Esophagus (tissue), 2 donors: ENCODE results near the gene LGALS7B. TPM values are rescaled to one million over a fixed set of nuclear protein-coding genes. Genes with fewer than 3 reads are reported as not detected.

ENCODE experiments used
- H3K27ac ChIP-seq, 2 donors: one replicate each; pipeline ENCODE4 v1.5.1; 2013; ENCODE audit warnings: low read depth in 2 of 2, mild to moderate bottlenecking in 2 of 2, inconsistent platforms in 1 of 2, low read length in 1 of 2, moderate library complexity in 1 of 2
- H3K27me3 ChIP-seq, 2 donors: one replicate each; pipeline ENCODE4 v1.6.1; 2013; ENCODE audit warnings: low read length in 2 of 2, control low read depth in 1 of 2, mild to moderate bottlenecking in 1 of 2; ENCODE audit not compliant: insufficient read depth in 2 of 2, control insufficient read depth in 1 of 2
- H3K36me3 ChIP-seq, 2 donors: one replicate each; pipeline ENCODE4 v1.6.1; 2013; ENCODE audit warnings: low read length in 1 of 2; ENCODE audit not compliant: control insufficient read depth in 2 of 2, insufficient read depth in 2 of 2
- H3K4me1 ChIP-seq, 2 donors: one replicate each; pipeline ENCODE4 v1.6.1; 2013; ENCODE audit warnings: low read length in 1 of 2; ENCODE audit not compliant: control insufficient read depth in 2 of 2, insufficient read depth in 2 of 2
- H3K4me3 ChIP-seq, 2 donors: one replicate each; pipeline ENCODE4 v1.5.1; 2013; ENCODE audit warnings: low read length in 2 of 2, mild to moderate bottlenecking in 2 of 2, low read depth in 1 of 2, moderate library complexity in 1 of 2
- H3K9me3 ChIP-seq, 2 donors: one replicate each; pipeline ENCODE4 v1.6.1; 2013; ENCODE audit warnings: mild to moderate bottlenecking in 2 of 2, low read depth in 1 of 2, low read length in 1 of 2, moderate library complexity in 1 of 2; ENCODE audit not compliant: control insufficient read depth in 2 of 2, insufficient read depth in 1 of 2
- WGBS, 2 donors: extraction: QIAGEN DNeasy Blood & Tissue Kit; methylation state at CpG; one replicate each; pipeline ENCODE4 v1.1.7; 2013; 5-methylcytosine and 5-hydroxymethylcytosine counted together
- polyA plus RNA-seq, 2 donors: library from polyadenylated mRNA; stranded (reverse); fragments of 200-250 nt; gene quantifications; one replicate each; pipeline ENCODE4 v1.2.3, GENCODE V29; 2013
- donor health status: healthy with polysubstance abuse.
- donor health status: Bipolar disorder and iron deficiency.

LGALS7B gene
- polyA plus RNA-seq = 1,000 to 10,000 TPM; 3,260 to 6,105 TPM

DNA sequence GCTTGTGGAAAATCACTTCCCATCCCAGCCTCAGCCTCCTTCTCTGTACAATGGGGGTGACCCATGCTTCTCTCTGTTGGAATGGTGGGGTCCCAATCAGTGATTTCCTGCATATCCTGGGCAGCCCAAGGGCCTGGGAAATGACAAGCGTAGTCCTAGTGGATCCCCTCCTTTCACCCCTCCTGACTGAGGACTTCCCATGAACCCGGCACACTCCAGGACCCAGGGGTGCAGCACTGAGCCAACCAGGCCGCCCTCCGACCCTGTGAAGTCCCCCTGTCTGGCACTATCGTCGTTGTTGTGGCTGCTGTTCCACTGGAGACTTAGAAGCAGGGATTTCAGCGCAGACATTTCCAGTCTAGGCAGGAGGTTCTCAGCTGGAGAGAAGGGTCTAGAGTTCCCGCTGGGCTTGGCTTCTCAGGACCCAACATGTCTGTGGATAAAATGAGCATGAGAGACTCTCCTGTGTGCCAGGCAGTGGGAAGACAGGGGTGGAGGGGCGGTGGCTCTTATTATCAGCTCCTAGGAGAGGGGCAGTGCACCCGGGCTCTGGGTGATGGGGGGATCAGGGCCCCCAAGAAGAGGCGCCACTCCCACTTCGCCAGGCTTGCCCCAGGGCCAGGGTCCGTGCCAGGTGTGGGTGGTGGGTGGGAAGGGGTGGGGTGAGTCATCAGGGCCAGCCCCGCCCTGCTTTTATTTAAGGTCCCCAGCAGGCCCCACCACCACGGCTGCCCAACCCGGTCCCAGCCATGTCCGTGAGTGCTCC, at the start of gene LGALS7B:
TSS of gene LGALS7B (plus strand) at position 723 of the 766 bp plus-strand sequence. CDS start at position 750, 27 bp downstream.
- no peaks in the 10 kb centered on the region for H3K9me3 ChIP-seq
- H3K4me1 ChIP-seq = peaks cover 3 to 14% of the 10 kb centered on the region in 2 donors
- peak within 1 kb of the TSS in 1 of 2 donors; percentile 0 for H3K4me3 ChIP-seq
- H3K27ac ChIP-seq = peak within 1 kb of the TSS; percentile 93 to 95
- no peaks in the 10 kb centered on the region for H3K36me3 ChIP-seq
- H3K27me3 ChIP-seq = no peaks in the 10 kb centered on the region
- WGBS, 2 donors = 47 to 59% methylated on average over 10 to 13 of the region's 17 CpGs

DNA sequence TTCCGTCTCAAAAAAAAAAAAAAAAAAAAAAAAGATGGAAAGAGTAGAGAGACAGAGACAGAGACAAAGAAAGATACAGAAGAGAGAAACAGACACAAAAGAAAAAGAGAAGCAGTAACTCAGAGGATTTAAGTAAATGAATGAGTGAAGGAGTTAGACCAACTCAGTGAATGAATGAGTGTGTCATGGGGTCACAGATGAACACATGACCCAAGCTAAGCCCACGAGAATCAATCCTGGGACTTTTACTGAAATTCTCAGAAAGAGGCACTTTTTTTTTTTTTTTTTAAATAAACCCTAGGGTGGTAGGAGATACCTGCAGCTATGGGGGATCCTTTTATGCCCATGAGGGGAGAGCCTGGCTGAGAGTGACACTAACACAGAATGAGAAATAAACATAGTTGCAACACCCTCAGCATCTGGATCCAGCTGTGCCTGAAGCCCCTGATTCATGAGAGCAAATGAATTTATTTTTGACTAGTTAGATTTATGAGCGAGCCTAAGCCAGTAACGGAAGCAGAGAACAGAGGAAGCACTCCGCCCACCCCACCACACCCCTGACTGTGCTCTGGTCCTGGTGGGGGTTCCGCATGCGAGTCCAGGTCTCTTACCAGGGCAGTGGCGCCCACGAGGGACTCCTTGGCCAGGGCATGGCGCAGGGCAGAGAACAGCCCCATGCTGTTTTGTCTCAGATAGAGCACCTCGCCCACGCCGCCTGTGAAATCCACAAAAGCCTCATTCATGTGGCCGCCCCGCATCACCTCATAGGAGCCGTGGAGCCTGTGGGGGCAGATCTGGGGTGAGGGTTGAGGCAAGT, 49.4 kb upstream of the LGALS7B start:
- peaks cover 0 to 8% of the 10 kb centered on the region in 2 donors for H3K4me1 ChIP-seq
- H3K4me3 ChIP-seq = no peak overlapping the region
- peak overlapping the region in 1 of 2 donors; percentile 48 for H3K27ac ChIP-seq
- no peaks in the 10 kb centered on the region for H3K27me3 ChIP-seq
- H3K36me3 ChIP-seq = no peaks in the 10 kb centered on the region
- H3K9me3 ChIP-seq = no peaks in the 10 kb centered on the region
- WGBS, 2 donors = 47 to 57% methylated on average over 16 of the region's 16 CpGs

DNA sequence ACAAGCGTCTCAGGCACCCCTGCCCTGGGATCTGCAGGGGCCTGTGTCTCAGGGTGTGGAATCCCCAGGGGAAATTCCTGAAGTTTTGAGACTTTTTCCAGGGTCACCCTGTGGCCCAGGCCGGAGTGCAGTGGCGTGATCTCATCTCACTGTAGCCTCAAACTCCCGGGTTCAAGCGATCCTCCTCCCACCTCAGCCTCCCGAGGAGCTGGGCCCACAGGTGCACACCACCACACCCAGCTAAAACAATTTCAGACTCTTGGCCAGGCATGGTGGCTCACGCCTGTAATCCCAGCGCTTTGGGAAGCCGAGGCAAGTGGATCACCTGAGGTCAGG, 48.8 kb upstream of the LGALS7B start:
- no peaks in the 10 kb centered on the region for H3K27me3 ChIP-seq
- no peaks in the 10 kb centered on the region for H3K36me3 ChIP-seq
- WGBS, 2 donors = 54 to 63% methylated on average over 9 of the region's 9 CpGs
- H3K9me3 ChIP-seq = no peaks in the 10 kb centered on the region
- no peak overlapping the region for H3K4me3 ChIP-seq
- H3K4me1 ChIP-seq = peaks cover 0 to 8% of the 10 kb centered on the region in 2 donors
- H3K27ac ChIP-seq = no peak overlapping the region

DNA sequence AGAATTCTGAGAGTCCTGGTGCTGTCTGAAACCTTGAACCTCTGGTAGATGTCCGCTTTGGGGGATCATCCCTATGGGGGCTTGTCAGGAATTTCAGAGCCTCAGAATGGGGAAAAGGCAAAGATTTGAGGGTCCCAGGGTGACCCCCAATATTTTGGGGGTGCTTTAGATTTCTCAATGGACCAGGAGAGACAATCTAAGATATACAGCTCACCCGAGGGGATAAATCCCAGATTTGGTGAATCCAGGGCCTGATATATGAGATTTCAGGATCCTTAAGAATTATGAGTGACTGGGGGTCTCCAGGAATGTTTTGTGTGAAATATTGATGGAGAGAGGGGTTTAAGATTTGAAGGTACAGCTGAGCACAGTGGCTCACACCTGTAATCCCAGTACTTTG, 48.1 kb upstream of the LGALS7B start:
- no peaks in the 10 kb centered on the region for H3K36me3 ChIP-seq
- WGBS, 2 donors = 93 to 97% methylated on average over 2 of the region's 2 CpGs
- no peaks in the 10 kb centered on the region for H3K9me3 ChIP-seq
- H3K27me3 ChIP-seq = no peaks in the 10 kb centered on the region
- no peak overlapping the region for H3K4me3 ChIP-seq
- H3K4me1 ChIP-seq = peaks cover 0 to 8% of the 10 kb centered on the region in 2 donors
- no peak overlapping the region for H3K27ac ChIP-seq

DNA sequence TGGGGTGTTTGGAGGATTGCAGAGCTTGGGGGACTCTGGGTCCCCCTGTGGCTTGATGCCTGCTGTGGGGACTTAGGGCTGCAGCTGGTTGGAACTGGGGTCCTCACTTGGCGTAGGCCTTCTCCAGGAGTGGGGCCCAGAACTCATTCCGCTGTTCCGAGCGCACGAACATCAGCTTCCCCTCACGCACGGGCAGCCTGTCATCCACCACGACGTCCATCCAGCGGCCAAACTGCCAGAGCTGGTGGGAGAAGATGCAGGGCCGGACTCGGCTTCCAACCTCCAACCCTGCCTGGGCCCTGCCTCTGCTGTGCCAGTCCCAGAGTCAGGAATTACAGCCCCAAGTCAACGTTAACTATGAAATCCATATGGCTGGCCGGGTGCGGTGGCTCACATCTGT, 47.3 kb upstream of the LGALS7B start:
- Histone ChIP-seq H3K27me3 (no peaks in the 10 kb centered on the region), H3K9me3 (no peaks in the 10 kb centered on the region), H3K4me3 (no peak overlapping the region), H3K36me3 (no peaks in the 10 kb centered on the region), H3K27ac (no peak overlapping the region), H3K4me1 (peaks cover 0 to 6% of the 10 kb centered on the region in 2 donors)
- WGBS, 2 donors = 95% methylated on average over 15 of the region's 15 CpGs

DNA sequence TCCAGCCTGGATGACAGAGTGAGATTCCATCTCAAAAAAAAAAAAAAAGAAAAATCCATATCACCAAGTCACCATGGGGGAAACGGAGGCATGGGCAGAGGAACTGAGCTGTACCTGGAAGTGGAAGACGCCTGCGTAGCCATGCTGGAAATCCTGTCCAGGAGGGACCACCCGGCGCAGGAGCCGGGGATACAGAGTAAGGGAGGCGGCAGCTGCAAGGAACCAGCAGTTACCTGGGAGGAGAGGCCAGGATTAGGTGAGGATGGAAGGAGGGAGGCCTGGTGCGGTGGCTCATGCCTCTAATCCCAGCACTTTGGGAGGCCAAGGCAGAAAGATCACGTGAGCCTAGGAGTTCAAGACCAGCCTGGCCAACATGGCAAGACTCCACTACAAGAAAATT, 46.7 kb upstream of the LGALS7B start:
- Histone ChIP-seq H3K4me1 (peaks cover 0 to 5% of the 10 kb centered on the region in 2 donors), H3K4me3 (no peak overlapping the region), H3K27me3 (no peaks in the 10 kb centered on the region), H3K36me3 (no peaks in the 10 kb centered on the region), H3K27ac (no peak overlapping the region), H3K9me3 (no peaks in the 10 kb centered on the region)
- WGBS, 2 donors = 94 to 97% methylated on average over 9 of the region's 9 CpGs

DNA sequence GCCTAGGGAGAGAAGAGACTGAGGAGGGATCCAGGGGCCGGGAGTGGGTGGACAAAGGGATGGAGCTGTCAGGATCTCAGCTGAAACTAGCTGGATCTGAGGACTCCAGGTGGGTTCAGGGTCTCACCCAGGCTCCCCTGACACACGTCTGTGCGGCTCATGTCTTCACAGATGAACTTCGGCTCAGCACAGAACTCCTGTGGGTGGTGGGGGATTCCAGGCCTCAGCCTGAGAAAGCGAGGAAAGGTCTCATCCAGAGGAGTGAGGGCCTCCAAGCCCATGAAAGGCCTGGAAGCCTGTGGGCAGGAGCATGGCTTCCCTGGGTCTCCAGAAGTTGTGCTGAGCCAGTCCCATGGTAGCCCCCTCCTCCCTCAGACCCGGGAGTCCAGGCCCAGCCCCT, 46.1 kb upstream of the LGALS7B start:
- H3K36me3 ChIP-seq = no peaks in the 10 kb centered on the region
- no peaks in the 10 kb centered on the region for H3K9me3 ChIP-seq
- H3K27ac ChIP-seq = no peak overlapping the region
- H3K27me3 ChIP-seq = no peaks in the 10 kb centered on the region
- H3K4me3 ChIP-seq = no peak overlapping the region
- H3K4me1 ChIP-seq = peaks cover 0 to 3% of the 10 kb centered on the region in 2 donors
- WGBS, 2 donors = 83 to 90% methylated on average over 6 of the region's 6 CpGs

DNA sequence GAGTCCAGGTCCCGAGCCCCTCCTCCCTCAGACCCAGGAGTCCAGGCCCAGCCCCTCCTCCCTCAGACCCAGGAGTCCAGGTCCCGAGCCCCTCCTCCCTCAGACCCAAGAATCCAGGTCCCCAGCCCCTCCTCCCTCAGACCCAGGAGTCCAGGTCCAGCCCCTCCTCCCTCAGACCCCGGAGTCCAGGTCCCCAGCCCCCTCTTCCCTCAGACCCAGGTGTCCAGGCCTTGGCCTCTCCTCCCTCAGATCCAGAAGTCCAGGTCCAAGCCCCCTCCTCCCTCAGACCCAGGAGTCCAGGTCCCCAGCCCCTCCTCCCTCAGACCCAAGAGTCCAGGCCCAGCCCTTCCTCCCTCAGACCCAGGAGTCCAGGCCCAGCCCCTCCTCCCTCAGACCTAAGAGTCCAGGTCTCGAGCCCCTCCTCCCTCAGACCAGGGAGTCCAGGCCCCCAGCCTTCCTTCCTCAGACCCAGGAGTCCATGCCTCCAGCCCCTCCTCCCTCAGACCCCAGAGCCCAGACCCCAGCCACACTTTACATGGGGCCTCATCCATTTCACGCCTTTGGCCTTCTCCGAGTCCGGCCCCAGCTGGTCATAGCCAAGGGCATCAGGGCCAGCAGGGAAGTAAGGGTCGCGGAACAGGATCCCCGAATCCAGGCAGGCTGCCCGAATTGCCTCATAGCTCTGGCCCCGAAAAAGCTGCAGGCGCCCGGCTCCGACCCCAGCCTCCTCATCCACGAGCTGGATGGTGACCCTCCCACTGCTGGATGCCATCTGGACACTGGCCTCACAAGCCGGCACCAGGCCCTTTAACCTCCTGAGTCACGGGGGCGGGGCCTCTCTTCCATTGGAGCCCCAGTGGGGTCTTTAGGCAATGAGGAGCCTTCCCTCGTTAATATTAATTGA, 45.4 kb upstream of the LGALS7B start:
- H3K27me3 ChIP-seq = no peaks in the 10 kb centered on the region
- no peak overlapping the region for H3K27ac ChIP-seq
- no peaks in the 10 kb centered on the region for H3K36me3 ChIP-seq
- H3K9me3 ChIP-seq = no peaks in the 10 kb centered on the region
- H3K4me3 ChIP-seq = no peak overlapping the region
- WGBS, 2 donors = 64 to 73% methylated on average over 17 to 20 of the region's 20 CpGs
- H3K4me1 ChIP-seq = peaks cover 0 to 3% of the 10 kb centered on the region in 2 donors

DNA sequence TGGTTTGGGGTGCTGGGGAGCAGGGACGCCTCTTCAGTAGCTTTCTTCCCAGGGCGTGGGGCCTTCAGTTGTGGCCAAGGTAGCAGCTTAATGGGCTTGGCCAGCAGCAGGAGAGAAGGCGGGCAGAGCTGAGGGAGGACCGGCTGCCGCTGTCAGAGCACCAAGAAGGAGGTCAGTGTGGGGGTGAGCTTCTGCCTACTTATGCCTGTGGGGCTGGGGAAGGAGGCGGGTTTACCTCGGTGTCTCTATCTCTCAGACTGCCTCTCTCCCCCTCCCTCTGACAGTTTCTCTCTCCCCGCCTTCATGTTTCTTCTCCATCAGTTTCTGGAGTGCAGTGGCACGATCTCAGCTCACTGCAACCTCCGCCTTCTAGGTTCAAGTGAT, 44.7 kb upstream of the LGALS7B start, which contains the start of gene CAPN12:
TSS of gene CAPN12 (minus strand) at position 177 of the 384 bp plus-strand sequence. CDS start 309 bp downstream, outside the sequence.
- no peaks in the 10 kb centered on the region for H3K9me3 ChIP-seq
- H3K27me3 ChIP-seq = no peaks in the 10 kb centered on the region
- WGBS, 2 donors = 80 to 82% methylated on average over 10 of the region's 10 CpGs
- H3K36me3 ChIP-seq = no peaks in the 10 kb centered on the region
- no peak within 1 kb of the TSS for H3K27ac ChIP-seq
- peaks cover 0 to 3% of the 10 kb centered on the region in 2 donors for H3K4me1 ChIP-seq
- no peak within 1 kb of the TSS for H3K4me3 ChIP-seq
